Right cardiac atrium (tissue), 5 donors: ENCODE results near the gene NUMBL. TPM values are rescaled to one million over a fixed set of nuclear protein-coding genes. Genes with fewer than 3 reads are reported as not detected.

Source experiments
- ATAC-seq, 2 donors: fragments of 200-7000 bp; cut with Tn5 transposase; one replicate each; pipeline versions ENCODE4 v1.8.0 to v1.9.1; 2020; ENCODE audit warnings: moderate library complexity in 2 of 2, mild to moderate bottlenecking in 1 of 2
- DNase-seq, 3 donors: peaks; one replicate each; pipeline ENCODE4 v3.0.0-alpha.2; 2020
- H3K27ac ChIP-seq: one replicate; pipeline ENCODE4 v1.5.1; 2013; ENCODE audit warnings: mild to moderate bottlenecking, low read length, control low read depth, moderate library complexity
- H3K27me3 ChIP-seq: one replicate; pipeline ENCODE4 v1.6.1; 2013; ENCODE audit not compliant: control insufficient read depth, insufficient read depth
- H3K4me1 ChIP-seq: one replicate; pipeline ENCODE4 v1.6.1; 2013; ENCODE audit warnings: low read length; ENCODE audit not compliant: control insufficient read depth, insufficient read depth
- H3K4me3 ChIP-seq: one replicate; pipeline ENCODE4 v1.5.1; 2013; ENCODE audit warnings: low read length, control low read depth
- H3K9me3 ChIP-seq: one replicate; pipeline ENCODE4 v1.6.1; 2013; ENCODE audit warnings: low read length; ENCODE audit not compliant: control insufficient read depth
- WGBS: extraction: QIAGEN DNeasy Blood & Tissue Kit; methylation state at CpG from one replicate; pipeline ENCODE4 v1.1.7; 2013; 5-methylcytosine and 5-hydroxymethylcytosine counted together
- intact Hi-C, 4 donors: fragments of 100-400 bp; cut with DNase I; formaldehyde crosslinking; loops; one replicate each; pipeline versions ENCODE4 v1.11.0 to v1.14.0; 2022 to 2023
- polyA plus RNA-seq: library from polyadenylated mRNA; stranded (reverse); fragments of 200-250 nt; gene quantifications from one replicate; pipeline ENCODE4 v1.2.3, GENCODE V29; 2013
- total RNA-seq, 4 donors: library from RNA; stranded (reverse); fragmentation: NEBNext Ultra II Directional; extraction: Animal tissue kit (Norgen Biotek cat#: 25700); gene quantifications; one replicate each; pipeline ENCODE4 v1.2.1, GENCODE V29; 2021
- donor health status: healthy with polysubstance abuse.
- donor health status: DM: no; HTN: yes; CAD: no.
- donor health status: DM: no; HTN: no; CAD: no.
- donor health status: DM: no; HTN: yes; CAD: no; lungs with severe emphysema.
- donor health status: DM: yes; HTN: yes; CAD: no.

NUMBL gene
- total and polyA plus RNA-seq, 5 donors, result 12.4 to 22.9 (median 18.9) TPM

GRCh38 chr19:40619333-40620160 is 70.9 kb downstream of the NUMBL start:
- peak overlapping the region; percentile 59 for H3K27ac ChIP-seq
- intact Hi-C loops, result no loop called here

GRCh38 chr19:40617961-40618360 is 72.5 kb downstream of the NUMBL start:
- no peaks in the 10 kb centered on the region for H3K27me3 ChIP-seq
- DNase-seq, result no peak
- H3K27ac ChIP-seq, result no peak overlapping the region
- no peak for ATAC-seq
- no peaks in the 10 kb centered on the region for H3K4me1 ChIP-seq
- no peak overlapping the region for H3K4me3 ChIP-seq
- H3K9me3 ChIP-seq, result no peaks in the 10 kb centered on the region
- intact Hi-C loops, result no loop called here
- 90% methylated on average over 4 of the region's 4 CpGs for whole genome bisulfite sequencing

More at GRCh38 chr19:40619333-40620160, 70.9 kb downstream of the NUMBL start:
- ATAC-seq, result peak in 1 of 2 donors; percentile 17
- no peaks in the 10 kb centered on the region for H3K4me1 ChIP-seq
- no peaks in the 10 kb centered on the region for H3K9me3 ChIP-seq
- H3K4me3 ChIP-seq, result no peak overlapping the region
- peak in 2 of 3 donors; percentile 21 to 53 for DNase-seq
- WGBS, result 68% methylated on average over 11 of the region's 11 CpGs
- H3K27me3 ChIP-seq, result no peaks in the 10 kb centered on the region

- Histone ChIP-seq H3K4me3 (no peak overlapping the region), H3K27ac (no peak overlapping the region), H3K4me1 (no peaks in the 10 kb centered on the region), H3K9me3 (no peaks in the 10 kb centered on the region), H3K27me3 (no peaks in the 10 kb centered on the region)
- peak in 2 of 3 donors; percentile 35 to 55 for DNase-seq
- 94% methylated on average over 17 of the region's 17 CpGs for WGBS
- ATAC-seq, result no peak
- intact Hi-C loops, result no loop called here
These were observed 73.5 kb downstream of the NUMBL start for GRCh38 chr19:40616941-40617340.

- no peak overlapping the region for H3K4me3 ChIP-seq
- H3K4me1 ChIP-seq, result no peaks in the 10 kb centered on the region
- intact Hi-C loops, result no loop called here
- peak in 1 of 3 donors; percentile 4 for DNase-seq
- no peaks in the 10 kb centered on the region for H3K9me3 ChIP-seq
- no peaks in the 10 kb centered on the region for H3K27me3 ChIP-seq
- no peak for ATAC-seq
- WGBS, result 83% methylated on average over 5 of the region's 5 CpGs
- no peak overlapping the region for H3K27ac ChIP-seq
These were observed 74.3 kb downstream of the NUMBL start for GRCh38 chr19:40616178-40616577.

Other genes starting within 250 kb of the NUMBL start
- 10 to 100 TPM; 31.5 to 48.2 (median 36.9) TPM for gene SERTAD3, start 246.3 kb downstream of the NUMBL start, total RNA-seq
- 36.2 TPM for gene SERTAD3, start 246.3 kb downstream of the NUMBL start, polyA plus RNA-seq
- gene BLVRB, start 224.9 kb downstream of the NUMBL start, total RNA-seq, result 100 to 1,000 TPM in 1 of 4 donors, 10 to 100 TPM in 3; 72.0 to 102 (median 86.2) TPM
- gene BLVRB, start 224.9 kb downstream of the NUMBL start, polyA plus RNA-seq, result 109 TPM
- gene SPTBN4, start 223.7 kb downstream of the NUMBL start, total RNA-seq, result 1 to 10 TPM; 3.2 to 6.4 (median 5.5) TPM
- gene SPTBN4, start 223.7 kb downstream of the NUMBL start, polyA plus RNA-seq, result 4.3 TPM
- gene SHKBP1, start 113.8 kb downstream of the NUMBL start, total RNA-seq, result 10 to 100 TPM; 19.7 to 23.0 (median 20.4) TPM
- 22.8 TPM for gene SHKBP1, start 113.8 kb downstream of the NUMBL start, polyA plus RNA-seq
- 100 to 1,000 TPM; 307 to 473 (median 324) TPM for gene LTBP4, start 89.3 kb downstream of the NUMBL start, total RNA-seq
- 216 TPM for gene LTBP4, start 89.3 kb downstream of the NUMBL start, polyA plus RNA-seq
- gene COQ8B, start 26.2 kb upstream of the NUMBL start, total RNA-seq, result 10 to 100 TPM; 22.8 to 34.0 (median 29.0) TPM
- 23.8 TPM for gene COQ8B, start 26.2 kb upstream of the NUMBL start, polyA plus RNA-seq
- gene ITPKC, start 26.5 kb upstream of the NUMBL start, total RNA-seq, result 10 to 100 TPM in 2 of 4 donors, 1 to 10 TPM in 2; 7.6 to 15.8 (median 10.8) TPM
- gene ITPKC, start 26.5 kb upstream of the NUMBL start, polyA plus RNA-seq, result 13.4 TPM
- gene ACTMAP, start 59.8 kb upstream of the NUMBL start, total RNA-seq, result 1 to 10 TPM; 4.5 to 6.1 (median 5.1) TPM
- 5.1 TPM for gene ACTMAP, start 59.8 kb upstream of the NUMBL start, polyA plus RNA-seq
- 10 to 100 TPM; 32.3 to 44.9 (median 39.5) TPM for gene SNRPA, start 60.6 kb upstream of the NUMBL start, total RNA-seq
- gene SNRPA, start 60.6 kb upstream of the NUMBL start, polyA plus RNA-seq, result 27.0 TPM
- gene MIA, start 84.9 kb upstream of the NUMBL start, total RNA-seq, result 1 to 10 TPM in 3 of 4 donors, under 1 TPM in 1; 0.71 to 3.1 (median 1.5) TPM
- gene MIA, start 84.9 kb upstream of the NUMBL start, polyA plus RNA-seq, result 3.7 TPM
- gene RAB4B, start 87.6 kb upstream of the NUMBL start, total RNA-seq, result 10 to 100 TPM; 14.4 to 17.0 (median 15.2) TPM
- gene RAB4B, start 87.6 kb upstream of the NUMBL start, polyA plus RNA-seq, result 25.3 TPM
- gene EGLN2, start 108.5 kb upstream of the NUMBL start, total RNA-seq, result 10 to 100 TPM; 55.9 to 75.2 (median 58.1) TPM
- gene EGLN2, start 108.5 kb upstream of the NUMBL start, polyA plus RNA-seq, result 52.3 TPM
- gene CYP2A6, start 159.8 kb upstream of the NUMBL start, total RNA-seq, result not detected
- not detected for gene CYP2A6, start 159.8 kb upstream of the NUMBL start, polyA plus RNA-seq
- gene CYP2A7, start 191.6 kb upstream of the NUMBL start, total RNA-seq, result not detected
- gene CYP2A7, start 191.6 kb upstream of the NUMBL start, polyA plus RNA-seq, result not detected